Progenitor cell of endocrine pancreas (in vitro differentiated cells): ENCODE results near the gene SMAD9. TPM values are rescaled to one million over a fixed set of nuclear protein-coding genes. Genes with fewer than 3 reads are reported as not detected.

Source experiments
- DNase-seq: peaks from one replicate; pipeline ENCODE4 v3.0.0; 2021; ENCODE audit warnings: low spot score; ENCODE audit not compliant: unreplicated experiment
- H3K27ac Mint-ChIP-seq: 2 replicates; pipeline ENCODE4 v1.8.0; 2021; ENCODE audit warnings: mild to moderate bottlenecking, moderate library complexity, mixed read lengths
- H3K27me3 Mint-ChIP-seq: 2 replicates; pipeline ENCODE4 v1.8.0; 2021; ENCODE audit warnings: mixed read lengths
- H3K36me3 Mint-ChIP-seq: 2 replicates; pipeline ENCODE4 v1.8.0; 2022; ENCODE audit warnings: mixed read lengths; ENCODE audit not compliant: insufficient read depth
- H3K4me1 Mint-ChIP-seq: 2 replicates; pipeline ENCODE4 v1.8.0; 2021; ENCODE audit warnings: low read depth, mixed read lengths
- H3K4me3 Mint-ChIP-seq: 2 replicates; pipeline ENCODE4 v1.8.0; 2021; ENCODE audit warnings: low read depth, mild to moderate bottlenecking, moderate library complexity, mixed read lengths
- H3K9me3 Mint-ChIP-seq: 2 replicates; pipeline ENCODE4 v1.8.0; 2021; ENCODE audit warnings: low read depth, mixed read lengths
- CTCF ChIP-seq: fragments of 200-600 bp; sonication (generic); IDR thresholded peaks from one replicate; pipeline ENCODE4 v1.5.0; 2021; ENCODE audit warnings: antibody characterized with exemption, mild to moderate bottlenecking; ENCODE audit not compliant: unreplicated experiment
- total RNA-seq: library from RNA; stranded (reverse); gene quantifications from 2 replicates; pipeline ENCODE4 v1.2.1, GENCODE V29; 2021

SMAD9 gene
- total RNA-seq, 1 donor from 2014 or later = 10.5 TPM

GRCh38 chr13:36915896-36916640 lies 4.0 kb downstream of the SMAD9 start:
- no peak overlapping the region for H3K4me3 Mint-ChIP-seq
- H3K27me3 Mint-ChIP-seq = peaks cover 13% of the 10 kb centered on the region
- no peak for TF ChIP-seq CTCF
- H3K4me1 Mint-ChIP-seq = peaks cover 25% of the 10 kb centered on the region
- no peak for DNase-seq
- no peak overlapping the region for H3K27ac Mint-ChIP-seq
- H3K36me3 Mint-ChIP-seq = no peaks in the 10 kb centered on the region
- H3K9me3 Mint-ChIP-seq = no peaks in the 10 kb centered on the region

DNA sequence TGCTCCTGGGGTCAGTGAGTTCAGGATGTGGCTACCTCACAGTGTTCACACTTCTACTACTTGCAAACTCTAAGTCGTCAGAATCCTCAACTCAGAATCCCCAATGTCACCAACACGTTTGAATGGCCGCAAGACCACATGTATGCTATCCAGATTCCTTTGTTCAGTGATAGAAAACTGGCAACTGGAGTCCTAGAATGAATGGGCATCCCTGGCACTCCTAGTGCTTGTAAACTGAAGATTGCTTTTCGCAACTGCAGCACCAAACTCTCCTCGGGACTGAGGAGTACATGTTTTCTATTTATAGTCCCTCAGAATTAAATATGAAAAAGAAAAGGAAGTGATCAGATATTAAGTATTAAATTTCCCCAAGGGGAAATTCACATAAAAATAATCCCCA lies 4.9 kb downstream of the SMAD9 start:
- peaks cover 21% of the 10 kb centered on the region for H3K4me1 Mint-ChIP-seq
- H3K36me3 Mint-ChIP-seq = no peaks in the 10 kb centered on the region
- no peak overlapping the region for H3K4me3 Mint-ChIP-seq
- DNase-seq = no peak
- H3K27ac Mint-ChIP-seq = no peak overlapping the region
- TF ChIP-seq CTCF = no peak
- H3K9me3 Mint-ChIP-seq = no peaks in the 10 kb centered on the region
- peaks cover 13% of the 10 kb centered on the region for H3K27me3 Mint-ChIP-seq

GRCh38 chr13:36914648-36915047 lies 5.4 kb downstream of the SMAD9 start:
- H3K4me3 Mint-ChIP-seq = no peak overlapping the region
- H3K27me3 Mint-ChIP-seq = peaks cover 13% of the 10 kb centered on the region
- no peaks in the 10 kb centered on the region for H3K36me3 Mint-ChIP-seq
- peaks cover 21% of the 10 kb centered on the region for H3K4me1 Mint-ChIP-seq
- no peak for DNase-seq
- no peak for TF ChIP-seq CTCF
- no peak overlapping the region for H3K27ac Mint-ChIP-seq
- no peaks in the 10 kb centered on the region for H3K9me3 Mint-ChIP-seq

DNA sequence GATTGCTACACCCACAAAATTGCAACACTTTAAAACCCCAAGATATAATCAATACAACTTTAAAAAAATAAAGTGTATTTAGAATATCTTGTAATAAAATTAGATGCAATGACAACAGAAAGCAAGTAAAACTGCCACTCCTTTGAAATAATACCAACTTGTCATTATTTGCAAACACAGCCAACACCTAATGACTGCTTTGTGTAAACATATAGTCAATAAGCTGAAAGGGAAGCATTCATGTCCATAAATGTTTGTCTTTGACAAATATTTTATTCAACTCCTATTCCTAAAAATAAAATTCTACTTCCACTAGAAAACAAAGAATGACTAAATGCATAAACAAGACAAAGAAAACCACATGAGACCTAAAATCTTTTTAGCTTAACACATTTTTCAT lies 6.6 kb downstream of the SMAD9 start:
- TF ChIP-seq CTCF = no peak
- H3K9me3 Mint-ChIP-seq = no peaks in the 10 kb centered on the region
- DNase-seq = no peak
- no peak overlapping the region for H3K27ac Mint-ChIP-seq
- H3K4me3 Mint-ChIP-seq = no peak overlapping the region
- H3K27me3 Mint-ChIP-seq = peaks cover 13% of the 10 kb centered on the region
- peaks cover 13% of the 10 kb centered on the region for H3K4me1 Mint-ChIP-seq
- no peaks in the 10 kb centered on the region for H3K36me3 Mint-ChIP-seq

GRCh38 chr13:36912973-36913372 lies 7.1 kb downstream of the SMAD9 start:
- no peak for DNase-seq
- no peak for TF ChIP-seq CTCF
- Mint-ChIP-seq H3K27ac (no peak overlapping the region), H3K9me3 (no peaks in the 10 kb centered on the region), H3K36me3 (no peaks in the 10 kb centered on the region), H3K27me3 (peaks cover 13% of the 10 kb centered on the region), H3K4me3 (no peak overlapping the region), H3K4me1 (peaks cover 11% of the 10 kb centered on the region)
